Activated T-cell treated with anti-CD3 and anti-CD28 coated beads for 24 hours (primary cell): ENCODE measurements around the gene HTRA3.

Experiments used
- DNase-seq: peaks from one replicate; pipeline ENCODE4 v3.0.0-alpha.2; 2020; ENCODE audit warnings: low read depth

HTRA3 gene

DNA sequence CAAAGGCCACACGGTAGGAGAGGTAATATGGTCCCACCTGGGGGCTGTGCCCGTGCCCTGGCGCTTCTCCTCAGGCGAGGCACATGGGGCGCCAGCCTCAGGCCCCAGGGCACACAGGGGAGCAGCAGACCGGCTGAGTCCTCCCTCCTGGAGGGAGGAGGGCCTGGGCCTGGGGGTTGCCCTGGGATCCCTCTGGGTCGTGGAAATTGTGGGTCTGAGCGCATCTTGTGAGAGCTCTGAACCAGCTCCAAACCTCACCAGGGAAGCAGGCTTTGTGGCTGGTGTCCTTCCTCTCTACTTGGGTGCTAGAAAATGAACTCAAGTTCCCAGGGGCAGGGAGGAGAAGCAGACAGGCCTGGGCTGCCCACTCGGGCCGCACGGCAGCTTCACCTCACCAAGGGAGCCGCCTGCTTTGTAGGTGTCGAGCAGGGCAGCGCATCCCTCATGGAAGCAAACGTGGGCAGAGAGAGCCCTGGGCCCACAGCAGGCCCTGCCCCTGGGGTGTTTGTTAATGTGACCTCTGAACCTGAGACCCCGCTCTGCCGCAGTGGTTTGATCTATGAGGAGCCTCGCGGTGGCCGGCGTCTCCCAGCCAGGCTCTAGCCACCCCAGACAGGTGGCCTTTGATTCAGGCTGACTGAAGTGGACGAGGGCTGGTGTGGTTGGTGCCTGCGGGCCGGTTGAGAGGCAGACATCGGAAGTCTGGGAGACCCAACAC is 10.8 kb downstream of the HTRA3 start:
- no peak for DNase-seq

DNA sequence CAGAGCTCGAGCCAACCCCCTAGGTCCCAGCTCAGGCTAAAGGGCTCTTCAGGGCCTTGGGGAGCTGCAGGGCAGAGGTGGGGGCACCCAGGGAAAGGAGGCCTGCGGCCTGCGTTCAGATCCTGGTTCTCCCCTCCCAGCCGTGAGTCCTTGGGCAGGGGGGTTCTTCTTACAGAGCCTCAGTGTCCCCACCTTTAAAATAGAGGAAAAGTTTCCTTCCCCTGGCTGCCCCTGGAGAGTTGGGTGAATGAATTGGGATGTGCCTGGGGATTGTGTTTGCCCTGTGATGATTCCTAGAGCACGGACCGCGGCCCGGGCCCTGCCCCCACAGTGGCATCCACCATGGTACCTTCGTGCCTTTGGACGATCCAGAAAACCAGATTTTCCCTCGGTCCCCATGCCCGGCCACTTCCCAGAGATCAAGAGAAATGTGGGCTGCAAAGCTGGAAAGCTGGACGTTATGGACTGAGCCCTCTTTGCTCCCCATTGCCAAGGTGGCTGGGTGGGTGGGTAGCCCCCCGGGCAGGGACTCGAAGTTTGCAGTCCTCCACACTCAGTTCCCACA is 11.4 kb downstream of the HTRA3 start:
- DNase-seq: no peak

- no peak for DNase-seq
Observed at GRCh38 chr4:8281519-8282133, 12.1 kb downstream of the HTRA3 start.

- DNase-seq: no peak
Observed at GRCh38 chr4:8282134-8282641, 12.6 kb downstream of the HTRA3 start.

- no peak for DNase-seq
Observed at GRCh38 chr4:8282742-8283141, 13.2 kb downstream of the HTRA3 start.

DNA sequence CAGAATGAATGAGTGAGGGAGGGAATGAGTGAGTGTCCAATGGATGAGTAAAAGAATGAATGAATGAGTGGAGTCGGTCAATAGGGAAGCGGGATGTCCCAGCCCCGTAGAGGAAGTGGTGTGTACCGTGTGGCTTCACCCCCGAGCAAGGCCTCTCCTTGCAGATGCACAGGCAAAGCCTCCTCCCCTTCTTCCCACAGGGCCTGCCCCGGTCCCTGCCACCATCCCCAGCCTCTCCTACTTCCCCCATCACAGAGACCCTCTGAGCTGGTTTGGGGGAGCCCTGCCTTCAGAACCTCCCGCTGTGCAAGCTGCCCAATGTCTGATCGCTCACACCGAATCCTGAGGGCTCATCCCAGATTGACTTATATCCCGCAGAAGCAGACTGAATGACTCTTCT is 13.6 kb downstream of the HTRA3 start:
- DNase-seq: no peak

- DNase-seq: no peak
Observed at GRCh38 chr4:8283631-8284121, 14.1 kb downstream of the HTRA3 start.

GRCh38 chr4:8284391-8284790 is 14.8 kb downstream of the HTRA3 start:
- no peak for DNase-seq

- DNase-seq: no peak
Observed at GRCh38 chr4:8285143-8285975, 15.8 kb downstream of the HTRA3 start.

DNA sequence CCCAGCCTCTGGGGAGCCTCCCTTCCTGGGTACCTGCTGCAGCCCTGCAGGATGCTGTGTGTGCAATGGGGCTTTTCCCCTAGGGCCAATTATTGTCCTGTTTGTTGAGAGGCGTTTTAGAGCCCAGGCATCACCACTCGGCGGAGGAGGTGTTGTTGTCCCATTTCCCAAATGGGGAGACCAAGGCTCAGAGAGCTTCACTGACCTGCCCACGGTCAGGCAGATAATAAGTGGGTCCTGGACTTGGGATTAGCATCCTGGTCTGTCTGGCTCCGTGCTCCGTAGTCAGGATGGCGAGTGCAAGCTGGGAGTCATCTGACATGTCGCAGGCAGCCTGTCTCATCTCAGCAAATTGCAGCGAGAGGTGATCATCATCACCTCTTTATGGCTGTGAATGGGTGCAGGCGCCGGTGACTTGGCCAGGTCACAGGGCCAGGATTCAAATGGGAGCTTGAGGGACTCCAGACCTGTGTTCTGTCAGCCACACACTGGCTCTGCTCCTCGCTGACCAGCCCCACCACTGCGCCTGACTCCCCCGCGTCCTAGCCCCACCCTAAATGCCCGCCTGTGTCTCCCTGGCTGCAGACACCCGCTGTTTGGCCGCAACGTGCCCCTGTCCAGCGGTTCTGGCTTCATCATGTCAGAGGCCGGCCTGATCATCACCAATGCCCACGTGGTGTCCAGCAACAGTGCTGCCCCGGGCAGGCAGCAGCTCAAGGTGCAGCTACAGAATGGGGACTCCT is 16.6 kb downstream of the HTRA3 start:
- DNase-seq: no peak

- DNase-seq: no peak
Observed at GRCh38 chr4:8286719-8287342, 17.3 kb downstream of the HTRA3 start.

- DNase-seq: no peak
Observed at GRCh38 chr4:8287343-8288280, 18.1 kb downstream of the HTRA3 start.

DNA sequence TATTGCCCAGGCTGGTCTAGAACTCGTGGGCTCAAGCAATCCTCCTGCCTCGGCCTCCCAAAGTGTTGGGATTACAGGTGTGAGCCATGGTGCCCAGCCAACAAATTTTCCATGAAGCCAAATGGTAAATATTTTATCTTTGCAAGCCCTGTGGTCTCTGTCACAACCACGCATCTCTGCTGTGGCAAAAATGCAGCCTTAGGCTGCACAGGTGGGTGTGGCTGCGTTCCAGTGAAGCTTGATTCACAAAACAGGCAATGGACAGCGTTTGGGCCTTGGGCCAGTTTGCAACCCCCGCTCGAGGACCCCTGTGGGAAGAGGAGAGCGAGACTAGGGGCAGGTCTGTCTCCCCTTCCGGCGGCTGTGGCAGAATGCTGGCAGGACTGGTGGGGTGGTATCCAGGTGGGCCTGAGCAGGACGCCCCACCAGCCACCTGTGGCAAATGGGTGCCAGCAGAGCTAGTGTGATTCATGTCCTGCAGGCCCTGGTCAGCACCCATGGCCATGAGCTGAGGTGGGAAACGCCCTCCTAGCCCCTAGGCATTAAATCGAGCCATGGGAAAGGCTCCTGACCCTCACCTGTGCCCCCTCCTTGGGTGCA is 19.7 kb downstream of the HTRA3 start:
- DNase-seq: no peak

- no peak for DNase-seq
Observed at GRCh38 chr4:8289956-8290700, 20.6 kb downstream of the HTRA3 start.

GRCh38 chr4:8290701-8290970 is 21.1 kb downstream of the HTRA3 start:
- no peak for DNase-seq

DNA sequence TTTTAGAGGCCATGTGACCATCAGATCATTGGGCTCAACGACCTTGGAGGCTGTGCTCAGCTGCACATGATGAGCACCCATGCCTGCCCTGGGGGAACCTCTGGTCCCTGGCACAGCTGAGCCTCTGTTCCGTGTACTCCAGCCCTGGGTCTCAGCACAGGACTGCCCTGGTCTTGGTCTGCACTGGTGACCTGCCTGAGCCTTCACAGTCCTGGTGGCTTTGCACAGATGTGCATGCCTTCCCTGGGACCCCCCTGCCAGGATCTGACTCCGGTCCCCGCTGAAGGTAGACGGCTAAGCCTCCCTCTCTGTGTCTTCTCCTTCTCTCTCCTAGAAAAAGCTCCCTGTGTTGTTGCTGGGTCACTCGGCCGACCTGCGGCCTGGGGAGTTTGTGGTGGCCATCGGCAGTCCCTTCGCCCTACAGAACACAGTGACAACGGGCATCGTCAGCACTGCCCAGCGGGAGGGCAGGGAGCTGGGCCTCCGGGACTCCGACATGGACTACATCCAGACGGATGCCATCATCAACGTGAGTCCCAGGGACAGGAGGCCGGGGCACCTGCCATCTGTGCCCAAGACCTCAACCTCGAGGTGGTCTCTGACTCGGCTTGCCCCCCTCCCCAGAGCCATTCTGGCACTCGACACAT is 21.6 kb downstream of the HTRA3 start:
- no peak for DNase-seq

DNA sequence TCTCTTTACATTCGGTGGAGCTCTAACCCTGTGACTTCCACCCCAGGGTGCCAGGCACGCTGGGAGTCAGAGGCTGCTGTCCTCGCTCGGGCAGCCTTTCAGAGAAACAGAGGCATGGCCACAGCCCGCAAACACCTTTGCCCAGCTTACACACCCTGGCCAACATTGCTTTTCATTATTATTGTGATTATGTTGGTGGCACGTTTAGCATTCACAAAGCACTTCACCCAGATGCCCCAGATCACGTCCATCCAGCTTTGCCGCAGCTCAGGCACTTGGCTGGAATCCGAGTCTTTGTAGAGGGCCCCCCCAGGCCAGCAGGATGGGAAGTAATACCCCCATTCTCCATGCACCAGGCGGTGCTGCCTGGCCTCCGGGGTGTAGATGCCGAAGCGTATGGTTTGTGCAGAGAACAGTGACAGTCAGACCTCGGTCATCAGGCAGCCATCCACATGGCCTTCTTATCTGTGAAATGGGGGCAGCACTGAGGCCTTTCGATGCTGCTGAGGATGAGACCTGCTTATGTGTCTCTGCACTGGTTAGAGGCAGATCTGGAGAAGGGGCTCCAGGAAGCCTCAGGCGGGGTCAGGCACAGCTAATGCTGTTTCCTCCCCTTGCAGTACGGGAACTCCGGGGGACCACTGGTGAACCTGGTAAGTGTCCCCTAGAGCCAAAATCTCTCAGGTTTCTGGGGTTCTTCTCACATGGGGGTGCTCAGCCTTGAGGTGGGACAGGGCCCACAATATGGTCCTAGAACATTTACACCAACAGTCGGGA is 22.3 kb downstream of the HTRA3 start:
- no peak for DNase-seq
